ENCODE data around the gene TTF1. TPM values are rescaled to one million over a fixed set of nuclear protein-coding genes. Genes with fewer than 3 reads are reported as not detected.

The TTF1 gene
- total RNA-seq, 1 experiment from 2014 or later = 26.9 TPM

GRCh38 chr9:132440735-132441134 lies 34.1 kb upstream of the TTF1 start:
- no peaks in the 10 kb centered on the region for H3K79me2 ChIP-seq (ENCODE audit: insufficient read depth, low read length)
- H2BK15ac ChIP-seq (ENCODE audit: low read depth, low read length) = no peak overlapping the region
- H3K4ac ChIP-seq (ENCODE audit: low read depth, low read length) = no peak overlapping the region
- H2AFZ ChIP-seq (ENCODE audit: low read length) = no peak overlapping the region
- H3K23ac ChIP-seq (ENCODE audit: insufficient read length, low read depth, low read length) = no peak overlapping the region
- no peaks in the 10 kb centered on the region for H3K27me3 ChIP-seq (ENCODE audit: insufficient read depth, low read length)
- H2BK5ac ChIP-seq (ENCODE audit: insufficient read length, low read length) = no peak overlapping the region
- H4K8ac ChIP-seq (replicated peaks; ENCODE audit: insufficient read length, low read depth, low read length) = no peak overlapping the region
- H3K14ac ChIP-seq (ENCODE audit: insufficient read depth, low read length) = no peak overlapping the region
- H3K27ac ChIP-seq (ENCODE audit: insufficient read length, low read depth, low read length) = no peak overlapping the region
- no peaks in the 10 kb centered on the region; the same call in 1 of the 2 replicates for H3K27me3 Mint-ChIP-seq (ENCODE audit: low read depth)
- no peak overlapping the region for H3T11ph ChIP-seq (ENCODE audit: low read length)
- no peak overlapping the region for H2AK5ac ChIP-seq (ENCODE audit: insufficient read length, low read length)
- H3K9ac ChIP-seq (ENCODE audit: extremely low read depth, insufficient read length, low read length) = no peak overlapping the region
- no peak overlapping the region for H3K4me2 ChIP-seq (ENCODE audit: insufficient read depth, insufficient read length, low read length)
- H2BK120ac ChIP-seq (ENCODE audit: low read depth, low read length, poor library complexity, severe bottlenecking) = no peak overlapping the region
- no peak for DNase-seq
- no peak overlapping the region for H4K5ac ChIP-seq (ENCODE audit: insufficient read length, low read depth, low read length)
- peak overlapping the region in 1 of 2 experiments; percentile 28; a peak in 1 of 5 replicates for H3K4me3 Mint-ChIP-seq
- no peak overlapping the region for H4K91ac ChIP-seq (ENCODE audit: insufficient read length, low read depth, low read length)
- no peak overlapping the region for H2BK12ac ChIP-seq (ENCODE audit: insufficient read length, low read depth, low read length)
- no peaks in the 10 kb centered on the region for H4K20me1 ChIP-seq (ENCODE audit: control insufficient read depth, insufficient read depth, insufficient read length)
- no peaks in the 10 kb centered on the region for H3K23me2 ChIP-seq (ENCODE audit: insufficient read length, low read depth, low read length, poor library complexity, severe bottlenecking)
- no peak overlapping the region for H3K56ac ChIP-seq (ENCODE audit: insufficient read length, low read depth, low read length)
- no peak for TF ChIP-seq CTCF (conservative IDR thresholded peaks at IDR 0.05)
- H3K36me3 Mint-ChIP-seq (ENCODE audit: insufficient read depth in 1 of 3, low read depth in 3 of 3) = no peaks in the 10 kb centered on the region; a peak in 1 of 7 replicates
- no peaks in the 10 kb centered on the region for H3K79me1 ChIP-seq (ENCODE audit: insufficient read depth, low read depth, low read length, poor library complexity, severe bottlenecking)
- no peak overlapping the region for H3K18ac ChIP-seq (ENCODE audit: insufficient read length, low read depth, low read length)
- H3K9me3 Mint-ChIP-seq = peaks cover 0 to 3% of the 10 kb centered on the region in 2 experiments; a peak in 1 of 5 replicates
- no peak overlapping the region for H2BK20ac ChIP-seq (ENCODE audit: low read depth, low read length, poor library complexity, severe bottlenecking)
- peaks cover 17 to 24% of the 10 kb centered on the region in 2 experiments for H3K4me1 Mint-ChIP-seq
- H3K4me1 ChIP-seq (ENCODE audit: insufficient read depth, low read length) = no peaks in the 10 kb centered on the region; the same call in 1 of the 2 replicates
- no CpG with 5 or more reads among the region's 6 CpGs for WGBS (ENCODE audit: extremely low coverage, insufficient read length, low lambda C conversion rate)
- H3K27ac Mint-ChIP-seq = peak overlapping the region in 1 of 3 experiments; percentile 19; a peak in 2 of 7 replicates
- no peaks in the 10 kb centered on the region for H3K9me3 ChIP-seq (ENCODE audit: control insufficient read depth, low read depth, low read length)
